ENCODE data around the gene PNMA8A. TPM values are rescaled to one million over a fixed set of nuclear protein-coding genes. Genes with fewer than 3 reads are reported as not detected.

PNMA8A gene
- total RNA-seq, 4 donors from 2014 or later, result 0.20 to 0.68 (median 0.64) TPM; not detected in 1

- Histone ChIP-seq H3K27ac (no peak overlapping the region), H3K27me3 (peaks cover 9% of the 10 kb centered on the region), H3K4me1 (no peaks in the 10 kb centered on the region), H3K9me3 (no peaks in the 10 kb centered on the region), H3K36me3 (no peaks in the 10 kb centered on the region), H3K4me3 (no peak overlapping the region)
- TF ChIP-seq, protein P1, sequence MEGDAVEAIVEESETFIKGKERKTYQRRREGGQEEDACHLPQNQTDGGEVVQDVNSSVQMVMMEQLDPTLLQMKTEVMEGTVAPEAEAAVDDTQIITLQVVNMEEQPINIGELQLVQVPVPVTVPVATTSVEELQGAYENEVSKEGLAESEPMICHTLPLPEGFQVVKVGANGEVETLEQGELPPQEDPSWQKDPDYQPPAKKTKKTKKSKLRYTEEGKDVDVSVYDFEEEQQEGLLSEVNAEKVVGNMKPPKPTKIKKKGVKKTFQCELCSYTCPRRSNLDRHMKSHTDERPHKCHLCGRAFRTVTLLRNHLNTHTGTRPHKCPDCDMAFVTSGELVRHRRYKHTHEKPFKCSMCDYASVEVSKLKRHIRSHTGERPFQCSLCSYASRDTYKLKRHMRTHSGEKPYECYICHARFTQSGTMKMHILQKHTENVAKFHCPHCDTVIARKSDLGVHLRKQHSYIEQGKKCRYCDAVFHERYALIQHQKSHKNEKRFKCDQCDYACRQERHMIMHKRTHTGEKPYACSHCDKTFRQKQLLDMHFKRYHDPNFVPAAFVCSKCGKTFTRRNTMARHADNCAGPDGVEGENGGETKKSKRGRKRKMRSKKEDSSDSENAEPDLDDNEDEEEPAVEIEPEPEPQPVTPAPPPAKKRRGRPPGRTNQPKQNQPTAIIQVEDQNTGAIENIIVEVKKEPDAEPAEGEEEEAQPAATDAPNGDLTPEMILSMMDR (IDR thresholded peaks at IDR 0.05), result no peak
- no peak for TF ChIP-seq POLR2AphosphoS5 (IDR thresholded peaks at IDR 0.05)
- no peak for TF ChIP-seq EP300 (IDR thresholded peaks at IDR 0.05; ENCODE audit: low read depth)
- no peak for TF ChIP-seq POLR2A (IDR thresholded peaks at IDR 0.05)
- WGBS, 2 donors (ENCODE audit: low coverage in 1 of 2), result 50 to 61% methylated on average over 2 to 7 of the region's 7 CpGs
- in situ Hi-C loops (cut with MboI; ENCODE audit: low pct_ligation_motif_present in 1 of 4, low pct_unique_long_range_greater_than_20kb in 1 of 4, low sequenced_read_pairs in 3 of 4), result no loop called here
- no peak for DNase-seq
- intact Hi-C loops (cut with DNase I; ENCODE audit: low total_unique reads), result no loop called here
Observed at GRCh38 chr19:46449228-46449627, 22.1 kb downstream of the PNMA8A start.

DNA sequence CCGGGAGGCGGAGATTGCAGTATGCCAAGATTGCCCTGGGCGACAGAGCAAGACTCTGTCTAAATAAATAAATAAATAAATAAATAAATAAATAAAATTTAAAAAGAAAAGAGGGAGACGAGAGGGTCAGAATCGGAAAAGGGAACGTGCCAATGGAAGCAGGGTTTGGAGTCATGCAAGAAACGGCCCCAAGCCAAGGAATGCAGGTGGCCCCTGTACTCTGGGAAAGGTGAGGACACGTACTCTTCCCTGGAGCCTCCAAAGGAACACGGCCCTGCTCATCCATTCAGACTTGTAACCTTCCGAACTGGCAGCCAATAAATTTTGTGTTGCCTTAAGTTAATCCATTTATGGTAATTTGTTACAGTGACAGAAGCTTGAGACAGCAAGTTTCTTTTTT is 22.8 kb downstream of the PNMA8A start:
- 88 to 92% methylated on average over 5 to 10 of the region's 10 CpGs for WGBS, 2 donors (ENCODE audit: low coverage in 1 of 2)
- H3K9me3 ChIP-seq, result no peaks in the 10 kb centered on the region
- H3K27me3 ChIP-seq, result peaks cover 9% of the 10 kb centered on the region
- in situ Hi-C loops (cut with MboI; ENCODE audit: low pct_ligation_motif_present in 1 of 4, low pct_unique_long_range_greater_than_20kb in 1 of 4, low sequenced_read_pairs in 3 of 4), result no loop called here
- no peaks in the 10 kb centered on the region for H3K36me3 ChIP-seq
- no peak for TF ChIP-seq POLR2AphosphoS5 (IDR thresholded peaks at IDR 0.05)
- TF ChIP-seq, protein P1 (IDR thresholded peaks at IDR 0.05), result no peak
- TF ChIP-seq POLR2A (IDR thresholded peaks at IDR 0.05), result no peak
- no peak for TF ChIP-seq EP300 (IDR thresholded peaks at IDR 0.05; ENCODE audit: low read depth)
- no peak for DNase-seq
- H3K4me1 ChIP-seq, result no peaks in the 10 kb centered on the region
- no peak overlapping the region for H3K4me3 ChIP-seq
- intact Hi-C loops (cut with DNase I; ENCODE audit: low total_unique reads), result no loop called here
- no peak overlapping the region for H3K27ac ChIP-seq

GRCh38 chr19:46447824-46448223 is 23.5 kb downstream of the PNMA8A start:
- no peaks in the 10 kb centered on the region for H3K36me3 ChIP-seq
- peaks cover 9% of the 10 kb centered on the region for H3K27me3 ChIP-seq
- TF ChIP-seq POLR2A (IDR thresholded peaks at IDR 0.05), result no peak
- TF ChIP-seq, protein P1 (IDR thresholded peaks at IDR 0.05), result no peak
- TF ChIP-seq POLR2AphosphoS5 (IDR thresholded peaks at IDR 0.05), result no peak
- TF ChIP-seq EP300 (IDR thresholded peaks at IDR 0.05; ENCODE audit: low read depth), result no peak
- no peak overlapping the region for H3K4me3 ChIP-seq
- intact Hi-C loops (cut with DNase I; ENCODE audit: low total_unique reads), result no loop called here
- H3K4me1 ChIP-seq, result peaks cover 0 to 4% (median 0%) of the 10 kb centered on the region in 4 donors
- in situ Hi-C loops (cut with MboI; ENCODE audit: low pct_ligation_motif_present in 1 of 4, low pct_unique_long_range_greater_than_20kb in 1 of 4, low sequenced_read_pairs in 3 of 4), result no loop called here
- WGBS, 2 donors (ENCODE audit: low coverage in 1 of 2), result 68 to 80% methylated on average over 1 to 5 of the region's 5 CpGs
- no peaks in the 10 kb centered on the region for H3K9me3 ChIP-seq
- H3K27ac ChIP-seq, result no peak overlapping the region
- DNase-seq, result no peak

DNA sequence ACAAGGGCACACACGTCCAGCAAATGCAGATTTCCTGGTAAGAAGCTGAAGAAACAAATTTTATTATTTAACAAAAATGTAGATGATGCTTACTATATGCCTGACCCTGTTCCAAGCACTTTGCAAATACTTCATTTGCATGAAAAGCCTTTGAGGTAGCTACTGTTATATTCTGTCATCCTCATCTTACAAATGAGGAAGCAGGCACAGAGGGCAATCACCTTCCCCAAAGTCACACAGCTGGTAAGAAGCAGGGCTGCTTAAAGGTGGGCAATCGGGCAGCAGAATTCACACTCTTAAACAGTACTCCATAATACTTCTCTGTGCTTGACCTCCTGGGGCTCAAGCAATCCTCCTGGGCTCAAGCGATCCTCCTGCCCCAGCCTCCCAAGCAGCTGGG is 24.4 kb downstream of the PNMA8A start:
- Histone ChIP-seq H3K9me3 (no peaks in the 10 kb centered on the region), H3K27ac (no peak overlapping the region), H3K4me1 (peaks cover 0 to 6% (median 0%) of the 10 kb centered on the region in 4 donors), H3K36me3 (no peaks in the 10 kb centered on the region), H3K4me3 (no peak overlapping the region), H3K27me3 (peaks cover 6% of the 10 kb centered on the region)
- no peak for DNase-seq
- in situ Hi-C loops (cut with MboI; ENCODE audit: low pct_ligation_motif_present in 1 of 4, low pct_unique_long_range_greater_than_20kb in 1 of 4, low sequenced_read_pairs in 3 of 4) (no loop called here), intact Hi-C loops (cut with DNase I; ENCODE audit: low total_unique reads) (no loop called here)
- 42% methylated on average over 3 of the region's 3 CpGs; no CpG with 5 or more reads in 1 of the 2 donors for WGBS, 2 donors (ENCODE audit: low coverage in 1 of 2)
- no peak for TF ChIP-seq EP300 (IDR thresholded peaks at IDR 0.05; ENCODE audit: low read depth)
- no peak for TF ChIP-seq POLR2A (IDR thresholded peaks at IDR 0.05)
- no peak for TF ChIP-seq POLR2AphosphoS5 (IDR thresholded peaks at IDR 0.05)
- TF ChIP-seq, protein P1 (IDR thresholded peaks at IDR 0.05), result no peak

All from transverse colon (tissue), 4 donors.